Sigmoid colon (tissue), 4 donors: ENCODE data around the gene CLEC18C.
"Not testable (repeated sequence)": the region's sequence is repeated elsewhere in the genome, so short reads cannot be mapped to it uniquely, and the experiment has no call there.

Experiments
- CTCF ChIP-seq, 4 experiments: fragments of 450-650 bp in 3 of 4; fragments of 200-600 bp in 1 of 4; IDR thresholded peaks; one replicate each; pipeline ENCODE4 v1.5.1; 2016 to 2019; ENCODE audit warnings: antibody characterized with exemption in 4 of 4, mild to moderate bottlenecking in 3 of 4, moderate library complexity in 2 of 4
- EP300 ChIP-seq, 4 donors: sonication (generic); formaldehyde crosslinking; IDR thresholded peaks; one replicate each; pipeline ENCODE4 v1.6.1; 2017; ENCODE audit warnings: antibody characterized with exemption in 4 of 4
- POLR2AphosphoS5 ChIP-seq, 4 donors: sonication (generic); formaldehyde crosslinking; IDR thresholded peaks; one replicate each; pipeline ENCODE4 v1.6.1; 2017; ENCODE audit warnings: antibody characterized with exemption in 4 of 4

GRCh38 chr16:70187858-70188607 is 14.4 kb downstream of the CLEC18C start:
- not testable (repeated sequence) for TF ChIP-seq POLR2AphosphoS5, CTCF, EP300 (IDR thresholded peaks at IDR 0.05)
